ENCODE results near the gene ARG1.
"Not testable (repeated sequence)": the region's sequence is repeated elsewhere in the genome, so short reads cannot be mapped to it uniquely, and the experiment has no call there.

The ARG1 gene

DNA sequence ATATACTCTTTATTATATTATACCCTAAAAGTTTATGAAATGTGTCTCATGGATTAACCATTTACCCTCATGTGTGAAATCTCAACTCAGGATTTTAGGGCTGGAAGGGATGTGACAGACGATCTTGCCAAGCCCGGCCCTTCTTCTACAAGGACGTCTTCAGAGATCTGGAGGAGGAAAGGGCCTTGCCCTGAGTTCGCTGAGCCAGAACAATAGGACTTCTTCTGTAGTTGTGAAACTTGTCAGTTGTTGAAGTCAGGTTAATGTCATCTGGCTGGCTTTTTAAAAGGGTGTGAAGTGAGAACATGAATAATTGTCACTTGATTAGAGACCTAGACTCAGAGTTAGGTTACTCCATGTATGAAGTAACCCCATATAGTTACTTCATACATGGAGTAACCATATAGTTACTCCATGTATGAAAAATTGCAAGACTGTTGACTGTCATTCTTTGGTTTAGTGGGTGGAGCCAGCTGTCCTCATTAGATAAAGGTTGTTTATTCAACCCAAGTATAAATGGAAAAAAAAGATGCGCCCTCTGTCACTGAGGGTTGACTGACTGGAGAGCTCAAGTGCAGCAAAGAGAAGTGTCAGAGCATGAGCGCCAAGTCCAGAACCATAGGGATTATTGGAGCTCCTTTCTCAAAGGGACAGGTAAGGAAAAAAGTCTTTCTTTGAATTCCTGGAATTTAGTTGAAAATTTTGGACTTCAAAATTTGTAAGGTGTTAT lies at the start of gene ARG1:
TSS of gene ARG1 (plus strand) at position 541 of the 730 bp plus-strand sequence. CDS start at position 598, 57 bp downstream.
- DNase-seq (ENCODE audit: low read depth): no peak

DNA sequence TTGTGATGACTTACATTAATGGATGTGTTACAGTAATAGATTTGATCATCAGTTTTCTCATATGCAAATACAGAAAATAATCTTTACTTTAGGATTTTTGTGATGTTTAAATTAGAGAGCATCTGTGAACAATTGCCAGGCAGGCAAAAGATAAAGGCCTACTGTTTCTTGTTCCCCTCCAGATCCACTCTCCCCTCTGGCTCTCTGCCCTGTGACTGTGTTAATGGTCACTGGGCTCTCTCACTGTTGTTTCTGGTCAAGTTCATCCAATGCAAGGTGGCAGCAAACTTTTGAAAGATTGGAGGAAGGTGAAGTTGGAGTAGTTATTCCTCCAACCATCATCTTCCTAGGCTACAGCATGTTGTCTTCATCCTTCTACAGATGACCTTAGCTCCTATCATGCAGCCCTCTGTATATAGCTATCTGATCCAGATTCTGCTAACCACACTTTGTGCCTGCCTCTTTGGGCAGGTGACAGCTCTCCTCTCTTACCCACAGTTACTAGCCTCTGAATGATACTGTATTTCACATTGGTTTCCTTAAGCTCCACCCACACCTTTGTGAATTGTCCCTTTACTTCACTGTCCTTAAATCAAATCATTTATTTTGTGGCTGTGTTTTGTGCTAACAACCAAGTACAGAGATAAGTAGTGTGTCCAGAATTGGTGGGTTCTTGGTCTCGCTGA lies 48.9 kb upstream of the ARG1 start:
- no peak for DNase-seq (ENCODE audit: low read depth)

DNA sequence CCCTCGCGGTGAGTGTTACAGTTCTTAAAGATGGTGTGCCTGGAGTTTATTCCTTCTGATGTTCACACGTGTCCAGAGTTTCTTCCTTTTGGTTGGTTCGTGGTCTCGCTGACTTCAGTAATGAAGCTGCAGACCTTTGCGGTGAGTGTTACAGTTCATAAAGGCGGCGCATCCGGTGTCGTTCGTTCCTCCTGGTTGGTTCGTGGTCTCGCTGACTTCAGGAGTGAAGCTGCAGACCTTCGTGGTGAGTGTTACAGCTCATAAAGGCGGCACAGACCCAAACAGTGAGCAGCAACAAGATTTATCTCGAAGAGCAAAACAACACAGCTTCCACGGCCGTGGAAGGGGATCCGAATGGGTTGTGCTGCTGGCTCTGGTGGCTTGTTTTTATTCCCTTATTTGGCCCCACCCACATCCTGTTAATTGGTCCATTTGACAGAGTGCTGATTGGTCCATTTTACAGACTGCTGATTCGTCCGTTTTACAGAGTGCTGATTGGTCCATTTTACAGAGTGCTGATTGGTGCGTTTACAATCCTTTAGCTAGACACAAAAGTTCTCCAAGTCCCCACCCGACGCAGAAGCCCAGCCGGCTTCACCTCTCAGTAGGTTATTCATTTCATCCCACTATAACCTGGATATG lies 48.2 kb upstream of the ARG1 start:
- DNase-seq (ENCODE audit: low read depth): no peak

DNA sequence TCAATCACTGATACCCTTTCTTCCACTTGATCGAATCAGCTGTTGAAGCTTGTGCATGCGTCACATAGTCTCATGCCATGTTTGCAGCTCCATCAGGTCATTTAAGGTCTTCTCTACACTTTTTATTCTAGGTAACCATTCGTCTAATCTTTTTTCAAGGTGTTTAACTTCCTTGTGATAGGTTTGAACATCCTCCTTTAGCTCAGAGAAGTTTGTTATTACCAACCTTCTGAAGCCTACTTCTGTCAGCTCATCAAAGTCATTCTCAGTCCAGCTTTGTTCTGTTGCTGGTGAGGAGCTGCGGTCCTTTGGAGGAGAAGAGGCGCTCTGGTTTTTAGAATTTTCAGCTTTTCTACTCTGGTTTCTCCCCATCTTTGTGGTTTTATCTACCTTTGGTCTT lies 42.1 kb upstream of the ARG1 start:
- DNase-seq (ENCODE audit: low read depth): not testable (repeated sequence)

DNA sequence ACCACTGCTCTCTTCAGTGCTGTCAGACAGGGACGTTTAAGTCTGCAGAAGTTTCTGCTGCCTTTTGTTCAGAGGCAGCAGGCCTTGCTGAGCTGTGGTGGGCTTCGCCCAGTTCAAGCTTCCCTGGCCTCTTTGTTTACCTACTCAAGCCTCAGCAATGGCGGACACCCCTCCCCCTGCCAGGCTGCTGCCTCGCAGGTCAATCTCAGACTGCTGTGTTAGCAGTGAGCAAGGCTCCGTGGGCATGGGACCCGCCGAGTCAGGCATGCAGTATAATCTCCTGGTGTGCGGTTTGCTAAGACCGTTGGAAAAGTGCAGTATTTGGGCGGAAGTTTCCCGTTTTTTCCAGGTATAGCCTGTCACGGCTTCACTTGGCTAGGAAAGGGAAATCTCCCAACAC lies 41.3 kb upstream of the ARG1 start:
- not testable (repeated sequence) for DNase-seq (ENCODE audit: low read depth)

DNA sequence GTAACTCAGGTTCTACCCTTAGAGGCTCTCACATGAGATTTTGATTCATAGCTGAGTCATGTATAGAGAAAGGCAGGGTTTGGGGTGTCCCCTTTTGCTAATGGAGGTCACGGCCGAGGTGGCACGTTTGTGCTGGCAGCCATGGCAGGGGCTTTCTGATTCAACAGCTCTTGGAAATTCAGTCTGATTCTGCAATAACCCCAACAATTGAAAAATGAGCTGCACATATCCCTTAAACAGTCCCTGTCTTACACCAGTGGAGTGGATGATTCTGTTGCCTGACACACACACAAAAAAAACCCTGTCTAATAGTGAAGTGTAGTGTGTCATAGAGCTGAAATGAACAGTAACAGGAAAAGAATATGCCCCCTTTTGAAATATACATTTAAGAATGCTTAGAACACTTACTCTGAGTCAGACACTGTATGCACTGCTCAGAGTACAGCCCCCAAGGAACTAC lies 40.4 kb upstream of the ARG1 start:
- no peak for DNase-seq (ENCODE audit: low read depth)

DNA sequence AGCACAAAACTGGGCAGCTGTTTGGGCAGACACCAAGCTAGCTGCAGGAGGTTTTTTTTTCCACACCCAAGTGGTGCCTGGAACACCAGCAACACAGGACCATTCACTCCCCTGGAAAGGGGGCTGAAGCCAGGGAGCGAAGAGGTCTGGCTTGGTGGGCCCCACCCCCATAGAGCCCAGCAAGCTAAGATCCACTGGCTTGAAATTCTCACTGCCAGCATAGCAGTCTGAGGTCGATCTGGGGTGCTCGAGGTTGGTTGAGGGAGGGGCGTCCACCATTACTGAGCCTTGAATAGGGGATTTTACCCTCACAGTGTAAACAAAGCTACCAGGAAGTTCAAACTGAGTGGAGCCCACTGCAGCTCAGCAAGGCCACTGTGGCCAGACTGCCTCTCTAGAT lies 34.4 kb upstream of the ARG1 start:
- DNase-seq (ENCODE audit: low read depth): not testable (repeated sequence)

DNA sequence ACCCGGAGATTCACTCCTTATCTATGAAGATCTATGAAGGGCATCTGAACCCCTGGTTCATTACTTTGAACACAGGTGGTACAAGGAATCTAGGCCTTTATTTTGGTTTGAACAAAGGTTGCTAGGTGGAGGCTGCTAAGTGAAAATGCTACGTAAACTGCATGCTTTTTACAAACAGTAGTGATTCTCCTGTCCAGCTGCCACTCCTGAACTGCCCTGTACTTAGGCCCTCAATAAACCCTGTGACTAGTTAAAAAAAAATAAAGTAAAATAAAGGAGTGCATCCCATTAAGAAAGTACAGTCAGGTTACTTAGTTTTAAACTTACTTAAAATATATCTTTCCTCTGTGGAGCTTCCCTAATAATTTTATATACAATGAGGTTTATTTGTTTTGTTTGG lies 27.7 kb upstream of the ARG1 start:
- DNase-seq (ENCODE audit: low read depth): no peak

DNA sequence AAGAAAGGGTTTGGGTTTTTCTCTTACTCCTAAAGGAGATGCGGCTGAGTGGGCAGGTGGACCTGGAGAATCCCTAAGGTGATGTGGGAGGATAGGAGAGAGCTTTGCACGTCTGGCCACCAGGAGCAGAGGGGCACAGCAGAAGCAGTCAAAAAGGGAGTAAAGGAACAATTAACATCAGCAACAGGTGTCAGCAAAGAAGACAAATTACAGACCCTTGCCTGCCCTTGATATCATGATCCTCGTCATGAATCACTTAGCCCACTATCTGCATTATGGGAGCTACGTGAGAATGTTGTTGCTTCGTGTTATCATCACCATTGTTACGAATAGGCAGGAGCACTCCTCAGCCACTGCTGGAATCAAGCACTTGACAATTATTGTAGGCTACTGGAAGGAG lies 25.5 kb upstream of the ARG1 start:
- DNase-seq (ENCODE audit: low read depth): no peak

DNA sequence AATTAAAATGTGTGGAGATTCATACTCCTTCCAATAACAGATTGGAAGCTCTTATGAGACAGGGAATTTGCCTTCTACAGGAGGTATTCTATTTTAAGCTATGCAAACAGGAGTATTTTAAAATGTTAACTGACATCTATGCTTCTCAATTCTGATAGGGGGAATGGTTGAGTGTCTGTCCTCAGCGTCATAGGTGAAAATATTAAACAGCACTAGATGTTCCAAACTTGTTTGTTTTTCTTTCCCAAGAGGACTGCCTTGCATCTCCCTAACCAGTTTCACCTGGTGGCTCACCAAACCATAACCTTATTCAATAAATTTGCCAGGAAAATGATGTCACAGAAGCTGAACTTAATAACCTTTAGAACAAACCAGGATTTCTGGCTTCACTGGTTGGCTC lies 24.6 kb upstream of the ARG1 start:
- DNase-seq (ENCODE audit: low read depth): no peak

DNA sequence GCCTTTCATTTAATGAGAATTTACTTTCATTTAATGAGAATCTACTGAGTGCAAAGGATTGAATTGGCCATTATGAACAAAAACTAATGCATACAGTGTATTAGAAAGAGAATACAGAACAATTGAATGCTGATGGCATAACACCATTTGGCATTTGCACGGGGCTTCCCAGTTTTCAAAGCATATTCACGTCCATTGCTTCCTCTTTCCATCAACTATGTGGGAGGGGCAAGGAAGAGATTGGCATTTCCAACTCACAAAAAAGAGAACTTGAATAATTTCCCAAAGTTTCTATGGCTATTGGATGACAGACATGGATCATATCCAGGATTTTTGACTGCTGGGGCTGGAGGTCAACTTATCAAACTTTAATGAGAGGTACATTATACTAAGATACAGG lies 23.2 kb upstream of the ARG1 start:
- no peak for DNase-seq (ENCODE audit: low read depth)

DNA sequence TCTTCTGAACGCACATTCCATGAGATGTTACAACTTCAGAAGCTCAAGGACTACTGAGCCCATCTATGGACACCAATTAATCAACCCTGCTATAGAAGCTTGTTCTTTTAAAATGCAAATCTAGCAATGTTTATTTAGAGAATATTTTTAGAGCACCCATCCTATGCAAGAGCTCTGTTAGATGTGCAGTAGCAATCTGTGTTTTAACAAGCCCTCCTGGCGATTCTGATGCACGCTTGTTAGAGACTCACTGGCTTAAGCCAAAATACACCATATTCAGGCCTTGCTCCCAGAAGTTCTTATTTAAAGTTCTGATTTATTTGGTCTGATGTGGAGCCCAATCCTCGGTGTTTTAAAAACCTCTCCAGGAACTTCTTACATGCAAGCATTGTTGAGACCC lies 21.1 kb upstream of the ARG1 start:
- DNase-seq (ENCODE audit: low read depth): no peak

DNA sequence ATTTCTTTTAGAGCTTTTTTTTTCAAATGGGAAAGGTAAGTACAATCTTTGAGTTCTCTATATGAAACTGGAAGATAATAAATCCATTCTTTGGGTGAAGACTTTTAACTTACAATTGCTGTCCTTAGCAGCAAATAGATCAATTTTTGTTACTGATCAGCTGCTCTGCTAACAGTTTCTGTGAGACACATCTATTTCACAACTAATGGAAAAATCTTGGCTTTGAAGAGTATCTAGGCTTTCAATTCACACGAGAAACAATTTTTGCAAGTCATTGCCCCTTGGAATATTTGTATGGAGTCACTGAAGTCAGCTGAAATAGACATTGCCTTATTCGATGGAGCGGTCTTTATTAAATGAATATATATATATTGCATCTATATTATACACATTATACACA lies 20.5 kb upstream of the ARG1 start:
- no peak for DNase-seq (ENCODE audit: low read depth)

DNA sequence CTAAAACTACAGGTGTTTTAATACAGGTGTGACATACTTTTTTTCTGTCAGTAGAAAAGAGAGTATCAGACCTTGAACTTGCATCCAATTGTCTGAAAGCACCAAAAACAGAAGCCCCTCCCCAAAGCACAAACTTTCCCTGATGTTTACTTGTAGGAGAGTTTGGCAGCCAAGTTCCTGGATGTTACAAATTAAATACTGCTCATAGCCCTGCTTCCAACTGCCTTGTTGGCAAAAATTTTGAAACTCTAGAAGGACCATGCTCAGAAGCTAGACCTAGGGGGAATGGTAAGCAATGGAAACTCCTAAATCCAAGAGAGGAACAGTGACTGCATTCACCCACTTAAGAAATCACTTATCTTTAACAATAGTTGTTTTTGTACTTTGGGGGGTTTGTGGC lies 17.0 kb upstream of the ARG1 start:
- no peak for DNase-seq (ENCODE audit: low read depth)

DNA sequence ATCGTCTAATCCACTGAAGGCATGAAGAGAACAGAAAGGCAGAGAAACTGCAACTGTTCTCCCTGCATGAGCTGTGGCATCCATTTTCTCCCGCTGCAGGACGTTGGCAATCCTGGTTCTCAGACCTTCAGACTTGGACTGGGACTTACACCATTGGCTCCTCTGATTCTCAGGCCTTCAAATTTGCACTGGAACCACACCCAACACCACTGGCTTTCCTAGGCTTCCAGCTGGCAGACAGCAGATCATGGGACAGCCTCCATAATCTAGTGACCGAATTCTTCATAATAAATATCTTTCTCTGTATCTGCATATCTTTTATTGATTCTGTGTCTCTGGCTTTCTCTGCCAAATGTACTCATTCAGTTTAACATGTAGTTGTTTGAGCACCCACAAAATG lies 14.1 kb upstream of the ARG1 start:
- DNase-seq (ENCODE audit: low read depth): no peak

DNA sequence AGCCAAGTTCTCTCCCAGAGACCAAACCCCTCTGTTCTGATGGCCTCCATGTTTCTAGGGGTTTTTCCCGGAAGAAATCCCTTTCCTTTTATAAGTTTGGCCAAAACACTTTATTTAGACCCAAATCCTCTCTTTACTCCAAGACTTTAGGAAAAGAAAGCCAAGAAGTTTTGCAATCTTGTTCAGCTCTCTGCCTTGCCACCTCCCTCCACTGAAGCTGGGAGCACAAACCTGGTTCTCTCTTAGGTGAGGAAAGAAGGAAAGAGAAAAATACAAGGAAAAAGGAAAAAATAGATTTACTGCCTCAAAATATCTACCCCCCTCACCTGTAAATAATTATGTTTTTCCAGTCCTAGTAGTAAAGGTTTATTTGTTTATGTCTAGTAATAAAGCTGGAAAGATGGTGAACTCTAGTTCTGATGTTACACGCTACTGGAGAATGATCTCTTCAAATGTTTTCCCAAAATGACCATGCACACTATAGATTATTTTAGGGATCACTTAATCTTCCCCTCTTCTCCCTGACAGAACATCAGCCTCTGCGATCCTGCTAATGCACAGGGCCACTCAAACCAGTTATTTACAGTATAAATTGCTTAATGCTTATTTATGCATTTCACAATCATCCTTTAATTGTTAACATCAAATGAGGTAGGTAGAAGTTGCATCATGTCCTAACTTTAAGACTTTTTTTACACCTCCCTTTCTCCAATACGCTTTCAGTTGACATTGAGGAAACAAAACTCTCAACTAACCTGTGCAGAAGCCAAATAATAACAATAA lies 10.9 kb upstream of the ARG1 start:
- no peak for DNase-seq (ENCODE audit: low read depth)

DNA sequence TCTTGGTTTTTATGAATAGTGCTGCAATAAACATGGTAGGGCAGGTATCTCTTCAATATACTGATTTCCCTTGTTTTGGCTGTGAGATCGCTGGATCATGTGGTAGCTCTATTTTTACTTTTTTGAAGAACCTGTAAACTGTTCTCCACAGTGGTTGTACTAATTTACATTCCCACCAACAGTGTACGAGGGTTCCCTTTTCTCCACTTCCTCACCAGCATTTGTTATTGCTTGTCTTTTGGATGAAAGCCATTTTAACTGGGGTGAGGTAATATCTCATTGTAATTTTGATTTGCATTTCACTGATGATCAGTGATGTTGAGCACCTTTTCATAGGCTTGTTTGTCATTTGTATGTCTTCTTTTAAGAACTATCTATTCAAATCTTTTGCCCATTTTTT lies 8.0 kb upstream of the ARG1 start:
- DNase-seq (ENCODE audit: low read depth): no peak

DNA sequence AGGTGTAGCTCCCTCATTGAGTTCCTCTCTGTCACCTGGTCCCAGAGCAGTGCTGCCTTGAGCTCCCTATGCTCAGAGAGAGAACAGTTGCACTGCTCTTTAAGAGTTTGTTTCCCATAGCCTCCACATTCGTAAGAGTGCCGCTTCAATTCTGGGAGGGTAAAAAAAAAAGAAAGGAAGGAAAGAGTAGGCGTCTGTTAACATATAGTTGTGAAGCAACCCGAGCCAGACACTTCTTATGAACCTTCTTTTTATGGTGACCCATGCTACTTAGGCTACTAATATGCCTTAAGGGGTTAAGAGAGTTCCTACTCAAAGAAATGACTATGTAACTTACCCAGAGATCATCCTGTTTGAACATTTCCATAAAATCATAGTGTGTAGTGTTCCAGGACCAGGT lies 4.3 kb upstream of the ARG1 start:
- no peak for DNase-seq (ENCODE audit: low read depth)

DNA sequence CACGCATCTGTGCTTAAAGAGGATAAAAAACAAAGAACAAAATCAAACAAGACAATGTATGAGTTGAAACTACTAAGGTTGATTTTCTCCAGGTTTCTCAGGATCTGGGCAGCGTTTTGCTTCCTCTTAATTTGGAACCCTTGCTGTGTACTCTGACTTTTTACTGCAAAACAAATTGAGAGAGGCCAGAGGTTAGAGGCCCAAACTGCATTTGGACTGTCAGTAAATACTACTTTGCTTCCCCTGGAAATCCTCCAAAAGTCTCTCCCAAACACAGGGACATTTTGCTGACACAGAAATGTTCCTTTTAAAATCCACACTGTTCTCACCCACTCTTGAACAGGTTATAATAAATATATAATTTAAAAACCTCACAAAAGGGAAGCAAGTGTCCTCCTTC lies 1.1 kb downstream of the ARG1 start:
- DNase-seq (ENCODE audit: low read depth): no peak

DNA sequence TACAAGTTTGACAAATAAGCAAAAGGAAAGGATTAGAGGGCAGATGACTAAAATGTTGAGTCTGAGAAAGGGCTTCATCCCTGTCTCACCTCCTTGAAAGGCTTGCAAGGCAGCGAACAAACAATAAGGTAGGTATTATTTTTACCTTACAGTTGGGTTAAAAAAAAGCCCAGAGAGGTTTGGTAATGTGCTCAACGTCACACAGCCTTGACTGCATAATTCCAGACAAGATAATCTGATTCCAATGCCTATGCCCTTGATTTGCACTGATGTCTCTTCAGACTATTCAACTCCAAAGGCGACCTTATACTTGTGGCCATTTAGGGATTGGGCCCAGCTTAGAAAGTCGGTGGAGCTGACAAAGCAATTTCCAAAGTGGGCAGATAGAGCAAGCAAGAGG lies 1.7 kb downstream of the ARG1 start:
- DNase-seq (ENCODE audit: low read depth): no peak

DNA sequence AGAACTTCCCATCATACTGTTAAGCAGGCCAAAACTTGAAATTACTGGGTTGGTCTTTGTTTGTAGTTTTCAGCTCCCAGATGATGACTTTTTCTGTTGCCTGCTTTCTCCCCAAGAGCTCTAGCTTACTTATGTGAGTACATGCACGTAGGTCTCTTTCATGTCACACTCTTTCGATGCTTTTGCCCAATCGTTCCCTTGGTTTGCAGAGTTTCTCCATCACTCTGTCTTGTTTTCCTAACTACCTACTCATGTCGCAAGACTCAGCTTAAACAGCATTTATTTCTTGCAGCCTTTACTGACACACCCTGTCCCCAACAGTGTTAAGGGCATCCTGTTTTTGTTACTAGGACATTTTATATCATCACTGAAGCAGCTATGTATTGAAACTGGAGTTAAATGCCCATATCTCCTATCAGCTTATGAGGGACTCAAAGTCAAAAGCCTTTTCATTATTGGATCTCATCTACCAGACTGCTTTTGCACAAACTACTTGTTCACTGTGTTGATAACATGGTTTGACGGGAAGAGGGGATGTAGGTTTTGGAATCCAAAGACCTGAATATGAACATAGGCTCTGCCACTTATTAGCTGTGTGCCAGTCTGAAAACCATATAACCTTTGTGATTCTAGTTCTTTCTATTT lies 2.9 kb downstream of the ARG1 start:
- DNase-seq (ENCODE audit: low read depth): no peak

DNA sequence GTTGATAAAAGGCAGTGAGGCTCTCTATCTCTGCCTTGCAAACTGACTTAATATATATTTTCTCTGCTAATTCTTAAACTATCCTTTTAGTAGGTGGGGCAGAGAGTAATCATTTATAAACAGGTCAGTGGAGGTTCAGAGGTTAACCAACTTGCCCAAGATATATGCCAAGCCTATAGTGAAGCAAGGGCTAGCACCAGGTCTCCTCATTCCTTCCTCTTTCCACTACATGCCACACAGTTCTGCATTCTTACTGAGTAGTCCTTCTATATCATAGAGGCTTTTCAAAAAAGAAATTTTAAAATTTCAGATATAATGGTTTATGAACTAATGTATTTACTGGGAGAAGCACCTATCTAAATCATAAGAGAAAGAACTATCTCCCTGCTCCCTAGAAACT lies 8.5 kb downstream of the ARG1 start:
- DNase-seq (ENCODE audit: low read depth): no peak
